Measurements from ENCODE around the gene LCA5.
"Not testable (repeated sequence)": the region's sequence is repeated elsewhere in the genome, so short reads cannot be mapped to it uniquely, and the experiment has no call there.

LCA5 gene

GRCh38 chr6:79446006-79446405 is 91.2 kb downstream of the LCA5 start:
- H3K27ac ChIP-seq = no peak overlapping the region
- TF ChIP-seq ZFX (IDR thresholded peaks at IDR 0.05) = no peak
- TF ChIP-seq, protein P1, sequence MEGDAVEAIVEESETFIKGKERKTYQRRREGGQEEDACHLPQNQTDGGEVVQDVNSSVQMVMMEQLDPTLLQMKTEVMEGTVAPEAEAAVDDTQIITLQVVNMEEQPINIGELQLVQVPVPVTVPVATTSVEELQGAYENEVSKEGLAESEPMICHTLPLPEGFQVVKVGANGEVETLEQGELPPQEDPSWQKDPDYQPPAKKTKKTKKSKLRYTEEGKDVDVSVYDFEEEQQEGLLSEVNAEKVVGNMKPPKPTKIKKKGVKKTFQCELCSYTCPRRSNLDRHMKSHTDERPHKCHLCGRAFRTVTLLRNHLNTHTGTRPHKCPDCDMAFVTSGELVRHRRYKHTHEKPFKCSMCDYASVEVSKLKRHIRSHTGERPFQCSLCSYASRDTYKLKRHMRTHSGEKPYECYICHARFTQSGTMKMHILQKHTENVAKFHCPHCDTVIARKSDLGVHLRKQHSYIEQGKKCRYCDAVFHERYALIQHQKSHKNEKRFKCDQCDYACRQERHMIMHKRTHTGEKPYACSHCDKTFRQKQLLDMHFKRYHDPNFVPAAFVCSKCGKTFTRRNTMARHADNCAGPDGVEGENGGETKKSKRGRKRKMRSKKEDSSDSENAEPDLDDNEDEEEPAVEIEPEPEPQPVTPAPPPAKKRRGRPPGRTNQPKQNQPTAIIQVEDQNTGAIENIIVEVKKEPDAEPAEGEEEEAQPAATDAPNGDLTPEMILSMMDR (conservative IDR thresholded peaks at IDR 0.05) = no peak

DNA sequence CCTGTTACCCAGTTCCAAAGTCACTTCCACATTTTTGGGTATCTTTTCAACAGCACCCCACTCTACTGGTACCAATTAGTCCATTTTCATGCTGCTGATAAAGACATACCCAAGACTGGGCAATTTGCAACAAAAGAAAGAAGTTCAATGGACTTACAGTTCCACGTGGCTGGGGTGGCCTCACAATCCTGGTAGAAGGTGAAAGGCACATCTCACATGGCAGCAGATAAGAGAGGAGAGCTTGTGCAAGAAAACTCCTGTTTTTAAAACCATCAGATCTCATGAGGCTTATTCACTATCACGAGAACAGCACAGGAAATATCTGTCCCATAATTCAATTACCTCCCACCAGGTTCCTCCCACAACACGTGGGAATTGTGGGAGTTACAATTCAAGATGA is 93.4 kb downstream of the LCA5 start:
- H3K27ac ChIP-seq = not testable (repeated sequence)

GRCh38 chr6:79441192-79441591 is 96.0 kb downstream of the LCA5 start:
- TF ChIP-seq ZFX (IDR thresholded peaks at IDR 0.05) = no peak
- TF ChIP-seq, protein P1 (conservative IDR thresholded peaks at IDR 0.05) = no peak
- H3K27ac ChIP-seq = no peak overlapping the region

GRCh38 chr6:79440598-79440997 is 96.6 kb downstream of the LCA5 start:
- no peak for TF ChIP-seq ZFX (IDR thresholded peaks at IDR 0.05)
- TF ChIP-seq, protein P1 (conservative IDR thresholded peaks at IDR 0.05) = no peak
- no peak overlapping the region for H3K27ac ChIP-seq

DNA sequence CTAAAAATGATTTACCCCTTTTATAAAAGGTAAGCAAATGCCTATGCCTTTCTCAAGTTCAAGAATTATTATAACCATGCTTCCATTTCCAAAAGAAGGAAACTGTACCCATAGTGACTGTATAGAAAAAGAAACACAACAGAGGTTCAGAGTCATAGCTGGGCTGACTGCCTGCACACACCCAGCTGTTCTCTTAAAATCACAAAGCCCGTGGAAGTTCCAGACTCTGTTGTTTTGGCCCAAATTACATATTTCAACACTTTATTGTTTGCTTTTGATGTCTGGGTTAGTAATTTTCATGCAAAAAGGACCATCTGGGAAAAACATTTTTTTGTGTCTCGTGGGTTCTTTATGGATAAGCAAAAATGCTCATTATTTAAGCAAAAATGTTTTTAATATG is 99.2 kb downstream of the LCA5 start:
- no peak overlapping the region for H3K27ac ChIP-seq

DNA sequence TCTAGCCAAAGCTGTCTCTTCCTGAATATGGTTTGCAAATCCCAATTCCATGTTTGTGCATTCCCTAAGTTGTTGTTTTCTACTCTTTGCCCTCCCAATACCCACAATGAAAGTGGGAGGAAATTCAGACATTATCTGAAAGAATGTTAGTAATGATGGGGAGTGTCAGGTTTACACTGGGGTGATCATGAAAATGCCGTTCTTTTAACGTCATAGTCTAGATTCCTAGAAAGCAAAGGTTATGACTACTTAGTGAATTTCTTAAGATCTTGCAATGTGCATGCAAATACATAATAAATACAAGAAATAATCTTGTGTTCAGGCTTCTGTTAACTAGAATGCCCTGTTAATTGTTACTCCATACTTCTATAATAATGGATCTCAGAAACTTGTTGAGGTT is 101.0 kb downstream of the LCA5 start:
- H3K27ac ChIP-seq = no peak overlapping the region
- no peak for TF ChIP-seq ZFX (IDR thresholded peaks at IDR 0.05)
- TF ChIP-seq, protein P1 (conservative IDR thresholded peaks at IDR 0.05) = no peak

More for the DNA sequence above, 99.2 kb downstream of the LCA5 start:
- TF ChIP-seq, protein P1 (conservative IDR thresholded peaks at IDR 0.05) = no peak
- TF ChIP-seq ZFX (IDR thresholded peaks at IDR 0.05) = no peak

GRCh38 chr6:79435746-79436145 is 101.5 kb downstream of the LCA5 start:
- H3K27ac ChIP-seq = no peak overlapping the region
- TF ChIP-seq ZFX (IDR thresholded peaks at IDR 0.05) = no peak
- TF ChIP-seq, protein P1 (conservative IDR thresholded peaks at IDR 0.05) = no peak

All from C4-2B (cell line).